Measurements from ENCODE around the gene DZIP1. TPM values are rescaled to one million over a fixed set of nuclear protein-coding genes. Genes with fewer than 3 reads are reported as not detected.

The DZIP1 gene
- total RNA-seq, 1 donor from 2014 or later, result 26.7 TPM

- DNase-seq (ENCODE audit: extremely low read depth, low read depth, low spot score), result no peak
Measured at GRCh38 chr13:95553581-95554385, 90.7 kb downstream of the DZIP1 start.

- no peak for DNase-seq (ENCODE audit: extremely low read depth, low read depth, low spot score)
Measured at GRCh38 chr13:95552539-95553441, 91.7 kb downstream of the DZIP1 start, which contains the start of gene CLDN10. TSS of gene CLDN10 (plus strand) at chr13:95552720. CDS start at chr13:95552754, 34 bp downstream.

- no peak for DNase-seq (ENCODE audit: extremely low read depth, low read depth, low spot score)
Measured at GRCh38 chr13:95552208-95552538, 92.3 kb downstream of the DZIP1 start.

- no peak for DNase-seq (ENCODE audit: extremely low read depth, low read depth, low spot score)
Measured at GRCh38 chr13:95547531-95548167, 96.9 kb downstream of the DZIP1 start.

- DNase-seq (ENCODE audit: extremely low read depth, low read depth, low spot score), result no peak
Measured at GRCh38 chr13:95546919-95547318, 97.6 kb downstream of the DZIP1 start.

GRCh38 chr13:95544293-95544692 is 100.2 kb downstream of the DZIP1 start:
- DNase-seq (ENCODE audit: extremely low read depth, low read depth, low spot score), result no peak

- DNase-seq (ENCODE audit: extremely low read depth, low read depth, low spot score), result no peak
Measured at GRCh38 chr13:95541911-95542474, 102.5 kb downstream of the DZIP1 start.

GRCh38 chr13:95541308-95541707 is 103.2 kb downstream of the DZIP1 start:
- no peak for DNase-seq (ENCODE audit: extremely low read depth, low read depth, low spot score)

- DNase-seq (ENCODE audit: extremely low read depth, low read depth, low spot score), result no peak
Measured at GRCh38 chr13:95540888-95541287, 103.6 kb downstream of the DZIP1 start.

- no peak for DNase-seq (ENCODE audit: extremely low read depth, low read depth, low spot score)
Measured at GRCh38 chr13:95536632-95537241, 107.8 kb downstream of the DZIP1 start.

- DNase-seq (ENCODE audit: extremely low read depth, low read depth, low spot score), result peak; percentile 68
Measured at GRCh38 chr13:95535243-95535642, 109.3 kb downstream of the DZIP1 start.

- no peak for DNase-seq (ENCODE audit: extremely low read depth, low read depth, low spot score)
Measured at GRCh38 chr13:95533545-95534160, 110.9 kb downstream of the DZIP1 start.

- peak; percentile 60 for DNase-seq (ENCODE audit: extremely low read depth, low read depth, low spot score)
Measured at GRCh38 chr13:95530178-95530577, 114.3 kb downstream of the DZIP1 start.

Other genes starting within 250 kb of the DZIP1 start
- gene CLDN10, start 92.0 kb downstream of the DZIP1 start, total RNA-seq, result not detected in 2 replicates
- gene DNAJC3, start 32.4 kb upstream of the DZIP1 start, total RNA-seq, result 43.0 and 52.6 TPM in 2 replicates

All from glomerular endothelial cell (primary cell).